ENCODE results near the gene TIGD1. TPM values are rescaled to one million over a fixed set of nuclear protein-coding genes. Genes with fewer than 3 reads are reported as not detected.

TIGD1 gene
- polyA plus RNA-seq, 3 donors: 1.6 to 4.1 (median 2.1) TPM

DNA sequence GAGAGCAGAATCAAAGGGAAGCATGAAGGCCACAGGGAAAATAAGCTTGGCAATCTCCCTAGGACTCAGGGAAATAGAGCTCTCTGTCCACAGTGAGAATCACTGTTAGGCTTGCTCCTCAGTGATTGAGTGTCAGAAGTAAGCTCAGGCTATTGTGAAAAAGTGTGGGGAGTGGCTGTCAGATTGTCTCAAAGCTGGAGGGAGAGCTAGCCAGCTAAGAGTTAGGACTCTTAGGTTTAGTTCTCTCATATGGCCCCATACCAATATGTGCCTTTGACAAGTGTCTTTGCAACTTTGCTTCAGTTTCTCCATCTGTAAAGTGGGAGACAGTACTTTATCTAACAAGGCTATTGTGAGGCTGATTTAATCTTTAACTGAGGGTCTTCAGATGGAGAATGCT lies 17.4 kb upstream of the TIGD1 start:
- H2AFZ ChIP-seq (ENCODE audit: insufficient read depth, low read depth, low read length, poor library complexity, severe bottlenecking): no peak overlapping the region
- peak overlapping the region in 1 of 2 donors; percentile 30 for H3K27ac ChIP-seq (ENCODE audit: low read depth in 1 of 2, low read length in 2 of 2)
- H3K27me3 ChIP-seq (ENCODE audit: control insufficient read depth in 2 of 2, insufficient read depth in 2 of 2, low read length in 2 of 2): no peaks in the 10 kb centered on the region
- peaks cover 92 to 99% of the 10 kb centered on the region in 2 donors for H3K36me3 ChIP-seq (replicated peaks in 1 of 2; ENCODE audit: control insufficient read depth in 1 of 2, insufficient read depth in 2 of 2, low read length in 2 of 2)
- no peaks in the 10 kb centered on the region for H3K79me2 ChIP-seq (ENCODE audit: insufficient read depth, low read length)
- no peaks in the 10 kb centered on the region for H3K9me3 ChIP-seq (replicated peaks in 1 of 2; ENCODE audit: control insufficient read depth in 1 of 2, insufficient read depth in 1 of 2, low read length in 2 of 2)
- H3K9ac ChIP-seq (ENCODE audit: insufficient read depth, low read length, poor library complexity, severe bottlenecking): no peak overlapping the region
- intact Hi-C loops (cut with micrococcal nuclease): no loop called here
- Mint-ChIP-seq H3K9me3 (peaks cover 0 to 1% (median 0%) of the 10 kb centered on the region in 7 donors), H3K27ac (no peak overlapping the region), H3K27me3 (ENCODE audit: low read depth in 3 of 3) (peaks cover 0 to 4% (median 0%) of the 10 kb centered on the region in 3 donors), H3K4me3 (no peak overlapping the region), H3K4me1 (peaks cover 4% of the 10 kb centered on the region), H3K36me3 (peaks cover 95 to 98% of the 10 kb centered on the region in 2 donors)
- no peak overlapping the region for H3K4me2 ChIP-seq (replicated peaks; ENCODE audit: extremely low read depth, low read length, poor library complexity, severe bottlenecking)
- peaks cover 62% of the 10 kb centered on the region for H4K20me1 ChIP-seq (ENCODE audit: insufficient read depth, low read length)
- H3K4me3 ChIP-seq (replicated peaks in 1 of 3; ENCODE audit: low read depth in 2 of 3, low read length in 3 of 3): no peak overlapping the region
- no peaks in the 10 kb centered on the region for H3K4me1 ChIP-seq (ENCODE audit: control insufficient read depth in 1 of 2, insufficient read depth in 2 of 2, low read length in 2 of 2)
- TF ChIP-seq, protein P1, sequence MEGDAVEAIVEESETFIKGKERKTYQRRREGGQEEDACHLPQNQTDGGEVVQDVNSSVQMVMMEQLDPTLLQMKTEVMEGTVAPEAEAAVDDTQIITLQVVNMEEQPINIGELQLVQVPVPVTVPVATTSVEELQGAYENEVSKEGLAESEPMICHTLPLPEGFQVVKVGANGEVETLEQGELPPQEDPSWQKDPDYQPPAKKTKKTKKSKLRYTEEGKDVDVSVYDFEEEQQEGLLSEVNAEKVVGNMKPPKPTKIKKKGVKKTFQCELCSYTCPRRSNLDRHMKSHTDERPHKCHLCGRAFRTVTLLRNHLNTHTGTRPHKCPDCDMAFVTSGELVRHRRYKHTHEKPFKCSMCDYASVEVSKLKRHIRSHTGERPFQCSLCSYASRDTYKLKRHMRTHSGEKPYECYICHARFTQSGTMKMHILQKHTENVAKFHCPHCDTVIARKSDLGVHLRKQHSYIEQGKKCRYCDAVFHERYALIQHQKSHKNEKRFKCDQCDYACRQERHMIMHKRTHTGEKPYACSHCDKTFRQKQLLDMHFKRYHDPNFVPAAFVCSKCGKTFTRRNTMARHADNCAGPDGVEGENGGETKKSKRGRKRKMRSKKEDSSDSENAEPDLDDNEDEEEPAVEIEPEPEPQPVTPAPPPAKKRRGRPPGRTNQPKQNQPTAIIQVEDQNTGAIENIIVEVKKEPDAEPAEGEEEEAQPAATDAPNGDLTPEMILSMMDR (IDR thresholded peaks at IDR 0.05): no peak
- no peak for DNase-seq

DNA sequence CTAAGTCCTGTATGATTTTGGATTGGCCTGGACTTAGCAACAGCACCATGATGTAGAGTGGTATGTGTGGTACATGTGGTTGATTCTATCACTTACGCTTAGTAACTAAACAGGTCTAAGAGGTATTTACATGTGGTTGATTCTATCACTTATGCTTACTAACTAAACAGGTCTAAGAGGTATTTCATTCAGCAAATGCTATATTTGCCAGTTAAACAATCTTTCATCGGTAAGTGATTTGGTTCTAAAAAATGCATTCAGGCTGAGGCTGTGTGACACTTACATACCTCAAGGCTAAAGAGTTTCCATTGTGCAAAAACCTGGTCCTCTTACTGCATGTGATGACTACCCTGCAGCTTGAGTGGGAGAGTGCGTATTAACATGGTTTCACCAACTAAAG lies 13.2 kb upstream of the TIGD1 start:
- no peak overlapping the region for H3K27ac ChIP-seq (ENCODE audit: low read depth in 1 of 2, low read length in 2 of 2)
- H3K4me2 ChIP-seq (replicated peaks; ENCODE audit: extremely low read depth, low read length, poor library complexity, severe bottlenecking): no peak overlapping the region
- no peaks in the 10 kb centered on the region for H3K27me3 ChIP-seq (ENCODE audit: control insufficient read depth in 2 of 2, insufficient read depth in 2 of 2, low read length in 2 of 2)
- TF ChIP-seq, protein P1 (IDR thresholded peaks at IDR 0.05): no peak
- Mint-ChIP-seq H3K27me3 (ENCODE audit: low read depth in 3 of 3) (peaks cover 0 to 5% (median 0%) of the 10 kb centered on the region in 3 donors), H3K36me3 (peaks cover 86 to 93% of the 10 kb centered on the region in 2 donors), H3K4me3 (no peak overlapping the region), H3K27ac (no peak overlapping the region), H3K9me3 (no peaks in the 10 kb centered on the region), H3K4me1 (peaks cover 4% of the 10 kb centered on the region)
- no peak overlapping the region for H3K9ac ChIP-seq (ENCODE audit: insufficient read depth, low read length, poor library complexity, severe bottlenecking)
- H3K4me1 ChIP-seq (ENCODE audit: control insufficient read depth in 1 of 2, insufficient read depth in 2 of 2, low read length in 2 of 2): no peaks in the 10 kb centered on the region
- intact Hi-C loops (cut with micrococcal nuclease): no loop called here
- no peak overlapping the region for H2AFZ ChIP-seq (ENCODE audit: insufficient read depth, low read depth, low read length, poor library complexity, severe bottlenecking)
- DNase-seq: no peak
- H3K4me3 ChIP-seq (replicated peaks in 1 of 3; ENCODE audit: low read depth in 2 of 3, low read length in 3 of 3): no peak overlapping the region
- WGBS (ENCODE audit: insufficient coverage): no CpG with 5 or more reads among the region's 3 CpGs
- peaks cover 73% of the 10 kb centered on the region for H4K20me1 ChIP-seq (ENCODE audit: insufficient read depth, low read length)
- H3K79me2 ChIP-seq (ENCODE audit: insufficient read depth, low read length): no peaks in the 10 kb centered on the region
- H3K9me3 ChIP-seq (replicated peaks in 1 of 2; ENCODE audit: control insufficient read depth in 1 of 2, insufficient read depth in 1 of 2, low read length in 2 of 2): no peaks in the 10 kb centered on the region
- peaks cover 90 to 99% of the 10 kb centered on the region in 2 donors for H3K36me3 ChIP-seq (replicated peaks in 1 of 2; ENCODE audit: control insufficient read depth in 1 of 2, insufficient read depth in 2 of 2, low read length in 2 of 2)
